ENCODE results near the gene ADTRP. TPM values are rescaled to one million over a fixed set of nuclear protein-coding genes. Genes with fewer than 3 reads are reported as not detected.

The ADTRP gene
- total RNA-seq, 1 experiment from 2014 or later, result 0.86 TPM

DNA sequence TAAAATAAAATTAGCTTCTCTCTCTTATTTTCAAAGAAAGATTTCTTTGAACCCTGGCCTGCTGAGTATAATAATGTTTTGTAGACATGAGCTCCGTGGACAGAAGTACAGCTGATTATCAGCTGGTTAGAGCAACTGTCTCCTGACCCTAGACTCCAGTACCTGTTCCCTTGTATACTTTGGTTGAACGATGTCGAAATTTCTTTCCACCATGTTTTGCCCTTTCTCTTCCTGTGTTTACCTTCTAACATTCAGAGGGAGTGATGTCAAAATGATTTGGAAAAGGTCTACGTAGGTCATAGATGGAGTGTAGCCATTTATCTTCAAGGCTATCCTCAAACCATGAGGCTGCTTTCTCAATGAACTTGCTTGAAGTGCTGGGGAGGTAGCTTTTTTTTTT lies 16.8 kb upstream of the ADTRP start (continued):
- TF ChIP-seq ZNF274 (IDR thresholded peaks at IDR 0.05; ENCODE audit: low read depth, low read length), result no peak
- TF ChIP-seq RAD21 (IDR thresholded peaks at IDR 0.05; ENCODE audit: low read depth), result no peak
- no peak for TF ChIP-seq JUND (IDR thresholded peaks at IDR 0.05)

DNA sequence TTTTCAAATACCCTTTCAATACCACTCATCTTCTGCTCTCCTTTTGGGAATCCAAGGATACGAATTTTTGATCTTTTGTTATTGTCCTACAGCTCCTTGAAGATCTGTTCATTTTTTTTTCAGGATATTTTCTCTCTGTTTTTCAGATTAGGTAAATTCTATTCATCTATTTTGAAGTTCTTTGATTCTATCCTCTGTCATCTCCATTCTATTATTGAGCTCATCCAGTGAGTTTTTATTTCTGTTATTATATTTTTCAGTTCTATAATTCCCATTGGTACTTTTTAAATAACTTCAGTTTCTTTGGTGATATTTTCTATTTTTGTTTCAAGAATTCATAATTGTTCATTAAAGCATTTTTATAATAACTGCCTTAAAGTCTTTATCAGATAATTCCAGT lies 14.7 kb upstream of the ADTRP start:
- Histone ChIP-seq H3K27ac (ENCODE audit: low read depth, low read length) (no peak overlapping the region), H3K4me2 (ENCODE audit: low read length) (no peak overlapping the region), H3K9ac (ENCODE audit: low read length) (no peak overlapping the region), H3K27me3 (ENCODE audit: insufficient read depth, low read length) (no peaks in the 10 kb centered on the region), H4K20me1 (ENCODE audit: insufficient read depth) (no peaks in the 10 kb centered on the region), H3K79me2 (ENCODE audit: insufficient read depth, low read length) (no peaks in the 10 kb centered on the region), H3K36me3 (ENCODE audit: control insufficient read depth in 1 of 2, insufficient read depth in 2 of 2, low read length in 2 of 2) (no peaks in the 10 kb centered on the region), H3K9me2 (ENCODE audit: insufficient read depth) (no peaks in the 10 kb centered on the region), H2AFZ (ENCODE audit: low read depth, low read length, poor library complexity, severe bottlenecking) (no peak overlapping the region), H3K4me1 (ENCODE audit: control insufficient read depth in 1 of 2, insufficient read depth in 2 of 2, low read length in 2 of 2) (no peaks in the 10 kb centered on the region), H3K9me3 (ENCODE audit: control insufficient read depth in 1 of 2, insufficient read depth in 1 of 2, low read depth in 1 of 2, low read length in 2 of 2) (no peaks in the 10 kb centered on the region), H3K4me3 (replicated peaks in 1 of 2; ENCODE audit: low read depth in 1 of 2, low read length in 2 of 2) (no peak overlapping the region)
- TF ChIP-seq EZH2 (IDR thresholded peaks at IDR 0.05) (no peak), RAD21 (IDR thresholded peaks at IDR 0.05; ENCODE audit: low read depth) (no peak), EGR1 (IDR thresholded peaks at IDR 0.05; ENCODE audit: low read depth) (no peak), SRF (IDR thresholded peaks at IDR 0.05; ENCODE audit: low read depth) (no peak), SP1 (IDR thresholded peaks at IDR 0.05; ENCODE audit: low read depth) (no peak), POLR2AphosphoS5 (IDR thresholded peaks at IDR 0.05; ENCODE audit: low read depth, low read length) (no peak), FOSL1 (IDR thresholded peaks at IDR 0.05; ENCODE audit: low read depth) (no peak), SIN3A (IDR thresholded peaks at IDR 0.05; ENCODE audit: low read depth) (no peak), ELF1 (IDR thresholded peaks at IDR 0.05; ENCODE audit: borderline replicate concordance, low read depth) (no peak), EZH2phosphoT487 (IDR thresholded peaks at IDR 0.05; ENCODE audit: borderline replicate concordance) (no peak), CEBPB (IDR thresholded peaks at IDR 0.05; ENCODE audit: low read depth) (no peak), CBX3 (IDR thresholded peaks at IDR 0.05; ENCODE audit: low read depth) (no peak), ZFX (IDR thresholded peaks at IDR 0.05) (no peak), JUND (IDR thresholded peaks at IDR 0.05) (no peak), POLR2A (IDR thresholded peaks at IDR 0.05; ENCODE audit: borderline replicate concordance, extremely low read depth, insufficient read depth, insufficient read length) (no peak), YY1 (IDR thresholded peaks at IDR 0.05; ENCODE audit: extremely low read depth, insufficient replicate concordance, low read depth, low read length) (no peak), ZNF274 (IDR thresholded peaks at IDR 0.05; ENCODE audit: low read depth, low read length) (no peak)
- TF ChIP-seq, protein P1, sequence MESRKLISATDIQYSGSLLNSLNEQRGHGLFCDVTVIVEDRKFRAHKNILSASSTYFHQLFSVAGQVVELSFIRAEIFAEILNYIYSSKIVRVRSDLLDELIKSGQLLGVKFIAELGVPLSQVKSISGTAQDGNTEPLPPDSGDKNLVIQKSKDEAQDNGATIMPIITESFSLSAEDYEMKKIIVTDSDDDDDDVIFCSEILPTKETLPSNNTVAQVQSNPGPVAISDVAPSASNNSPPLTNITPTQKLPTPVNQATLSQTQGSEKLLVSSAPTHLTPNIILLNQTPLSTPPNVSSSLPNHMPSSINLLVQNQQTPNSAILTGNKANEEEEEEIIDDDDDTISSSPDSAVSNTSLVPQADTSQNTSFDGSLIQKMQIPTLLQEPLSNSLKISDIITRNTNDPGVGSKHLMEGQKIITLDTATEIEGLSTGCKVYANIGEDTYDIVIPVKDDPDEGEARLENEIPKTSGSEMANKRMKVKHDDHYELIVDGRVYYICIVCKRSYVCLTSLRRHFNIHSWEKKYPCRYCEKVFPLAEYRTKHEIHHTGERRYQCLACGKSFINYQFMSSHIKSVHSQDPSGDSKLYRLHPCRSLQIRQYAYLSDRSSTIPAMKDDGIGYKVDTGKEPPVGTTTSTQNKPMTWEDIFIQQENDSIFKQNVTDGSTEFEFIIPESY (IDR thresholded peaks at IDR 0.05; ENCODE audit: extremely low read depth, insufficient replicate concordance, low read length), result no peak
- TF ChIP-seq, protein P2, sequence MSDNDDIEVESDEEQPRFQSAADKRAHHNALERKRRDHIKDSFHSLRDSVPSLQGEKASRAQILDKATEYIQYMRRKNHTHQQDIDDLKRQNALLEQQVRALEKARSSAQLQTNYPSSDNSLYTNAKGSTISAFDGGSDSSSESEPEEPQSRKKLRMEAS (IDR thresholded peaks at IDR 0.05), result no peak
- TF ChIP-seq, protein P3, sequence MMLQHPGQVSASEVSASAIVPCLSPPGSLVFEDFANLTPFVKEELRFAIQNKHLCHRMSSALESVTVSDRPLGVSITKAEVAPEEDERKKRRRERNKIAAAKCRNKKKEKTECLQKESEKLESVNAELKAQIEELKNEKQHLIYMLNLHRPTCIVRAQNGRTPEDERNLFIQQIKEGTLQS (IDR thresholded peaks at IDR 0.05), result no peak
- no TSS peak for BruUV-seq (replicated peaks)
- intact Hi-C loops (cut with micrococcal nuclease), result no loop called here
- POLR2A ChIA-PET, result no interaction called here
- CTCF ChIA-PET, result no interaction called here
- RAD21 ChIA-PET (ENCODE audit: low non-redundant PET in 1 of 2, low total read pairs in 2 of 2, uncharacterized antibody in 2 of 2, unreplicated experiment in 2 of 2), result no interaction called here
- ATAC-seq (no peak), DNase-seq (ENCODE audit: low read depth, low spot score) (no peak)

All from HCT116 (cell line).